SJCRH30 (cell line): Measurements from ENCODE around the gene GPR84. TPM values are rescaled to one million over a fixed set of nuclear protein-coding genes. Genes with fewer than 3 reads are reported as not detected.
A peak's percentile ranks its signal among the peaks of the same experiment; 100 is the strongest.
"Not testable (repeated sequence)": the region's sequence is repeated elsewhere in the genome, so short reads cannot be mapped to it uniquely, and the experiment has no call there.

Source experiments
- DNase-seq, 2 experiments: peaks; one replicate each; pipeline ENCODE4 v3.0.0-alpha.2; 2015 to 2020
- H3K27ac ChIP-seq: fragments of 250-450 bp; sonication (Bioruptor Pico); 2 replicates; pipeline ENCODE4 v1.5.1; 2020; ENCODE audit warnings: mild to moderate bottlenecking, moderate library complexity
- H3K27me3 ChIP-seq: fragments of 250-450 bp; sonication (Bioruptor Pico); 2 replicates; pipeline ENCODE4 v1.5.1; 2020; ENCODE audit warnings: mild to moderate bottlenecking, moderate library complexity
- H3K36me3 ChIP-seq: fragments of 250-450 bp; sonication (Bioruptor Pico); 2 replicates; pipeline ENCODE4 v1.5.1; 2020; ENCODE audit warnings: mild to moderate bottlenecking, moderate library complexity
- H3K4me1 ChIP-seq: fragments of 250-450 bp; sonication (Bioruptor Pico); 2 replicates; pipeline ENCODE4 v1.5.1; 2020; ENCODE audit warnings: mild to moderate bottlenecking, moderate library complexity
- H3K4me3 ChIP-seq: fragments of 250-450 bp; sonication (Bioruptor Pico); 2 replicates; pipeline ENCODE4 v1.5.1; 2020; ENCODE audit warnings: mild to moderate bottlenecking, moderate library complexity
- H3K9me3 ChIP-seq: fragments of 250-450 bp; sonication (Bioruptor Pico); replicated peaks from 2 replicates; pipeline ENCODE4 v1.5.1; 2020; ENCODE audit warnings: mild to moderate bottlenecking, moderate library complexity
- total RNA-seq: library from RNA; depleted of rRNA; stranded (reverse); fragments of >200 nt; shearing (Covaris generic); gene quantifications from 2 replicates; pipeline ENCODE4 v1.2.3, GENCODE V29; 2014

Gene GPR84
- total RNA-seq, 1 experiment from 2014 or later = not detected

DNA sequence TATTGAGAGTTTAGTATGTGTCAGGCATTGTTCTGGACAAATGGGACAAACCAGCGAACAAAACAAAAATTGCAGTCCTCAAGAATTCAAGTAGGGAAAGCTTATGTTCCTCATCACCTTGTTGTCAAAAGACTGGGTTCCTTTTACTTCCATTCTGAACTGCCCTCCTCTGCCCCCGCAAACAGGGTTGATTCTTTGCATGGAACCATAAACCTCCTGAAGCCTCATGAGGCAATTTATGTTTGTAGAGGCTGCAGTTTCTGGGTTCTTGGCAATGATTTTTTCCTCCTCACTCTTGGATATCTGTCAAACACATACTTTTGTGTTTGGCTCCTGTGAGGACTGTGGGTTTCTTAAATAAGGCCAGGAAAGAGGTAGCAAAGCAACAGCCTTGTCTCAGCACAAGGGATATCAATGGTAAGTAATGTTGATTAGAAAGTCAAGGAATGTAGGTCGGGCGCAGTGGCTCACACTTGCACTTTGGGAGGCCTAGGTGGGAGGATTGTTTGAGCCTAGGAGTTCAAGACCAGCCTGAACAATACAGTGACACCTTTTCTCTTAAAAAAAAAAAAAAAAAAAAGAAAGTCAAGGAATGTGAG, 25.5 kb downstream of the GPR84 start:
- H3K27me3 ChIP-seq = no peaks in the 10 kb centered on the region
- H3K4me3 ChIP-seq = no peak overlapping the region
- no peak overlapping the region for H3K27ac ChIP-seq
- peaks cover 17% of the 10 kb centered on the region for H3K36me3 ChIP-seq
- DNase-seq = no peak
- H3K9me3 ChIP-seq = no peaks in the 10 kb centered on the region
- H3K4me1 ChIP-seq = peaks cover 14% of the 10 kb centered on the region

DNA sequence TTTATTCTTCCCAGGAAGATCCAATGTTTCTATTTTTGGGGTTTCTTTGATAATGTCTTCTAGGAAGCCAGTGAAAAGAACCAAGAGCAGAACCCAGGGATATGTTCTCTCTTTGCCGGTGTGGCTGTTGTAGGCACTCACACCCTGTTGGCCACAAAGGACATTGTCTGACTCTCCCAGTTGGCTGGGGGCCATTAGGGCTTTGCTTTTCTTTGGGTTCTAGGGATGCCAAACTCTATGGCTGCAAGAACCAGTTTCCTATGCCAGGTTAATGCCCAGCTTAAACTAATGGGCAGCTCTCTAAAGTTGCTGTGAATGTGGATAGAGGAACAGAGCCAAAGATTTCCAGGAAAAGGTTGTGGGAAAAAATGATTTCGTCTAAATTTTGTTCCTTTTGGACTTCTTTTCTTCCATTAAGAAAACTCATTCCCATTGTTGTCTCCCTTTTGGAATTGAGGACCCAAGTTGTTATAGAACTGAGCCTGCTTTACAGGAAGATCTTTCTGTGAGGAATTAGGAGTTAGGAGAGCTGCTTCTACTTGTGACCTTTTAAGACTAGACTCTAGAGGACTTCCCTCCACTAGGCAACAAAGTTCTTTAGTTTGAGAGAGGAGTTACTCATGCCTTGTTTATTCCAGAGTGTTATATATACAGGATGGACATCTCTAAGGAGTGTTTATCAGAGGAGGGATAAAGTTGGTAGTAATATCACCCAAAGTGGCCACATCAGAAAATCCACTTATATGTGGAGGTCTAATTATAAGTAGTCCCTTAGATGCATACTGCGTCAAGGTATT, 26.2 kb downstream of the GPR84 start:
- no peaks in the 10 kb centered on the region for H3K9me3 ChIP-seq
- no peaks in the 10 kb centered on the region for H3K27me3 ChIP-seq
- peaks cover 9% of the 10 kb centered on the region for H3K36me3 ChIP-seq
- no peak for DNase-seq
- peaks cover 14% of the 10 kb centered on the region for H3K4me1 ChIP-seq
- H3K4me3 ChIP-seq = no peak overlapping the region
- H3K27ac ChIP-seq = no peak overlapping the region

DNA sequence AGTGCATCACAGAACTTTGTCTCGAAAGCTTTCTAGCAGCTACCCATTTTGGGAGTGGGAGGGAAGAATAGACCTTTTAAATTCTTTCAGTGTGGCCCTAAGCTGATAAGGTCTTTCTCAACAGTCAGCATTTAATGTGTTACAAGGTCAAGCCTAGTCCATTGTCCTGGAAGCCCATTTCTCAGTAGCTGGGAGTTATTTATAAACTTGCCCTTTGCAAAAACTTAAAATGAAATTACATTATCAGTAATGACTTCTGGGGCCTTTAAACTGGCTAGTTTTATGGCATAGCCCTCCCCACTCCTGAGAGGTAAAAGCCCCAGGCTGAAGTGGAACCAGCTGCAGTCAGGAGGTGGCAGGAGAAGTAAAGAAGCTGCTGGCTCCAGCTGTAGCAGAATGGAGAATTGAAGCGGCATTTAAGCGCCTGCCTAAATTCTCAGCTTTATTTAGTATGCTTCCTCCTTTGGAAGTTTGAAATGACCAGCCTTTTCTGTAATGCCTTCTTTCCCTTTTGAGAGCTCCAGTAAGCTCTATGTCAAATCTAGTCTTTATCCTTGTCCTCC, 26.9 kb downstream of the GPR84 start:
- Histone ChIP-seq H3K27me3 (no peaks in the 10 kb centered on the region), H3K4me1 (peaks cover 14% of the 10 kb centered on the region), H3K27ac (no peak overlapping the region), H3K9me3 (no peaks in the 10 kb centered on the region), H3K4me3 (no peak overlapping the region), H3K36me3 (peaks cover 4% of the 10 kb centered on the region)
- DNase-seq = no peak

DNA sequence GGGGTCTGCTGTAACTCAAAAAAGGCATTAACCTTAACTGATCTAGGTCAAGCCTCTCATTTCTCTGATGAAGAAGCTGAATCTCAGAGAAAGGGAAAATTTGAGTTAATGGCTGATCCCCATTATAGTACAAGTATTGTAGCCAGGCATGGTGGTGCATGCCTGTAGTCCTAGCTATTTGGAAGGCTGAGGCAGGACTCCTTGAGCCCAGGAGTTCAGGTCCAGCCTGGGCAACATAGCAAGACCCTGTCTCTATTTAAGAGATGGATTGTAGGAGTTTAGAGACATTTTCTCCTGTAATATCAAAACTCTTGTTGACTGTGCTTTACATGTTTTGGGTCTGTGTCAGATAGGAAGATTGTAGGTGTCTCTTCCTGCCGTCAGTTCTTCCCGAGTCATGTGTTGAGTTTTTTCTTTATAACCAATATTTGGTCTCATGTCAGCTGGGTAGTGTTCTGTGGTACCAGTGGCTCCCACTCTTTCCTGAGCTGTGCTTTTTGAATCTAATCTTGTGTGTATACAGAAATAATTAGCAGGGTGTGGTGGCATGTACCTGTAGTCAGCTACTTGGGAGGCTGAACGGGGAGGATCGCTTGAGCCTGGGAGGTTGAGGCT, 30.8 kb downstream of the GPR84 start:
- Histone ChIP-seq H3K27me3 (no peaks in the 10 kb centered on the region), H3K27ac (no peak overlapping the region), H3K9me3 (no peaks in the 10 kb centered on the region), H3K4me3 (no peak overlapping the region), H3K36me3 (peaks cover 9% of the 10 kb centered on the region), H3K4me1 (no peaks in the 10 kb centered on the region; the same call in 1 of the 2 replicates)
- DNase-seq = no peak

DNA sequence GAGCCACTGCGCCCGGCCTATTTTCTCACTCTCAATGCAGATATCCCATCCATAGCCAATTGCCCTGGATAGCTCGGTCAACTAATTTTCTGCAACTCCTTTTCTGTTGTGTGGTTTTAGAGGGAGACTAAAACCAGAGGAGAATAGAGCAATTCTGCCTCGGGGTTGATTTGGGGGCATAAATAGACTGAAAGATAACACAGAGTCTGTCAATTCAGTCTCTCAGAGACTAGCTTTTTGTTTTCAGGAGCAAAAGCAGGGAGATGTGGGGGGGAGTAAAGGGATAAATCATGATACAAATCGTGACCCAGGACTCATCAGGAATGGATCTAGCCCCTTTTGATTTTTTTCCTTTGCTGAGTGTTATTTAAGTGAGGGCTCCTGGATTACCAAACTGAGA, 32.8 kb downstream of the GPR84 start:
- peaks cover 9% of the 10 kb centered on the region for H3K36me3 ChIP-seq
- no peaks in the 10 kb centered on the region for H3K9me3 ChIP-seq
- H3K4me3 ChIP-seq = no peak overlapping the region
- no peak for DNase-seq
- H3K27ac ChIP-seq = no peak overlapping the region
- H3K27me3 ChIP-seq = no peaks in the 10 kb centered on the region
- no peaks in the 10 kb centered on the region; the same call in 1 of the 2 replicates for H3K4me1 ChIP-seq

DNA sequence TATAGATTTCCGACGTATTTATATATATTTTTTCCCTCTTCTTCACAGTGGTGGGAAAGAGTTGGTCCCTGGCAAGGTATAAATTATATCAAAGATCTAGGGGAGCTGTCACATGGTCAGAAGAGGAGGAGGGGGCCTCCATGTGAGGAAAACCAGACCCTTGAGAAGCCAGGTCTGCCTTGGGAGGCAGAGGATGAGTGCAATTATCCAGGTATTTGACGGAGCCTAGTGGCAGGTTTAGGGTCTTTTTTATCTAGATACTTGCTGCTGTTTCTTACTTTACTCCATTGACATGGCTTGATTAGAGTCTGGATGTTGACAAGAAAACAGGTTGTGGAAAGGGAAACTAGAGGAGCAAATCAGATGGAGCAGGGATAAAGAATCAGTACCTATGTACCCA, 33.8 kb downstream of the GPR84 start:
- Histone ChIP-seq H3K4me1 (no peaks in the 10 kb centered on the region; the same call in 1 of the 2 replicates), H3K27me3 (no peaks in the 10 kb centered on the region), H3K9me3 (no peaks in the 10 kb centered on the region), H3K4me3 (no peak overlapping the region), H3K27ac (no peak overlapping the region), H3K36me3 (peaks cover 9% of the 10 kb centered on the region)
- no peak for DNase-seq

DNA sequence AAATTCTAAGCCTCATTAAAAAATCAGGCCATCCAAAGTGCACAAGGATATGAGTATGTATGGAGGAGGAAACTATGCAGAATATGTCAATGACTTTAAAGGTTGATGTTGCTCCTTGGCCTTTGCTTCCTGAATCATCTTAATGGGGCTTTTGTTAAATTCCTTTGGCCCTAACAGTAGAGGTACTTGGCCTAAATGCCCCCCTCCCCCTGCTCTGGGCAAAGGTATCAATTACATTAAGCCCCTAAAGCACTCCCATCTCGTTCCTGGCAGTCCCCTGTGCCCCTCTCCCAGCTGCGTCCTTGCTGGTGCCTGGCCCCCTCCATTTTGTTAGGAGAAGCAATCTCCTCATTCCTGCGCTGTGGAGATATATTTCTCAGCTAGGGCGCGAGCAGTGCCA, 34.5 kb downstream of the GPR84 start:
- peaks cover 9% of the 10 kb centered on the region for H3K36me3 ChIP-seq
- DNase-seq = no peak
- H3K4me1 ChIP-seq = no peaks in the 10 kb centered on the region; the same call in 1 of the 2 replicates
- H3K4me3 ChIP-seq = no peak overlapping the region
- H3K9me3 ChIP-seq = no peaks in the 10 kb centered on the region
- H3K27me3 ChIP-seq = no peaks in the 10 kb centered on the region
- H3K27ac ChIP-seq = no peak overlapping the region

DNA sequence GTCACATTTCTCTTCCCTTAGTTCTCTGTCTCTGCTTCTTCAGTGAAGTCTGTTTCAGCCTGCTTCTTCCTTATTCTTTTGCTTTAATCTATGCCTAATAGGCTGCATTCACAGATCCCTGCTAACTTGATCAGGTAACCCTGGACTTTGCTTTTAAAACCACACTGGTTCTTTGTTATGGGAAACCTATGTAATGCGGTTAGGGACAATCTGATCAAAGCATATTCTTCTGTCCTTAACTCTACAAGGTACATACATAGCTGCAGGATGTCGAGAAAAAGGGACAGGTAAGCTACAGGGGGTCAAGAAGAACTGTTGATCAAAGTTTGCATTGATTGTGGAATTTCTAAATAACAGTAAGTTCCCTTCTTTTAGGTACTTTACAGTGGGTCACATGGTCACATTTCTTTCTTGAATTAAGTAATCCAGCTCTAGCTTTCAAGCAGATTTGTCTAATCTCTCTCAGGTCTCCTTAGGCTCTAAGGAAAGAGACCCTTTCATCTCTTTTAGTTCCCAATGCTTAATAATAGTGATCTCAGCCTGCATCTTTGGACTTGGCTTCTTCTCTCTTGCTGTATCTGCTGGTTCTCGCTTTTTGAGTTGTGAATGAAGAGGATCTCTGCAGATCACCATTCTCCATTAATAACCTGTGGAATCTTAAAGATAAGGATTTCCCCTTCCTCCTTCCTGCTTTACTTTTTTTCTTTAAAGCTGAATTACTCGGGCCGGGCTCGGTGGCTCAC, 35.5 kb downstream of the GPR84 start:
- no peak overlapping the region for H3K27ac ChIP-seq
- H3K9me3 ChIP-seq = no peaks in the 10 kb centered on the region
- no peak overlapping the region for H3K4me3 ChIP-seq
- no peak for DNase-seq
- no peaks in the 10 kb centered on the region; the same call in 1 of the 2 replicates for H3K4me1 ChIP-seq
- no peaks in the 10 kb centered on the region for H3K27me3 ChIP-seq
- H3K36me3 ChIP-seq = peaks cover 9% of the 10 kb centered on the region

DNA sequence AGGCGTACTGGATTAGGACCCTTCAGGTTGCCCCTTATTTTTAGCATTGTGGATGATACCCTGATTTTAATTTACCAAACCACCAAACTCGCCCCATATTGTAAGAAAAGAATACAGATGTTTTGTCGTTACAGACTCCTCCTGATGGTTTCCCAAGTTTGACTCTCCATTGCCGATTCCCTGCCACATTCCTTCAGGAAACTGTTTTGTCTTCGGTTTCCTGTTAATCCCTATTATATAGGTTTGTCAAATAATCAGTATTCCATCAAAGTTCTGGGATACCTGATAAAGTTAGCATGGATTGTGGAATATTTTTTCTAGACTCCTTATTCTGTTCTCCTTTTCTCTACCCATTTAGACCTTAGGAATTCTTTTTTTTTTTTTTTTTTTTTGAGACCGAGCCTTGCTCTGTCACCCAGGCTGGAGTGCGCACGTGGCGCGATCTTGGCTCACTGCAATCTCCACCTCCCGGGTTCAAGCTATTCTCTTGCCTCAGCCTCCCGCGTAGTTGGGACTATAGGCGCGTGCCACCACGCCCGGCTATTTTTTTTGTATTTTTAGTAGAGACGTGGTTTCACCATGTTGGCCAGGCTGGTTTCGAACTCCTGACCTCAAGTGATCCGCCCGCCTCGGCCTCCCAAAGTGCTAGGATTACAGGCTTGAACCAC, 38.7 kb downstream of the GPR84 start:
- H3K4me1 ChIP-seq, H3K27me3 ChIP-seq, H3K9me3 ChIP-seq, DNase-seq, H3K36me3 ChIP-seq: not testable (repeated sequence)
- peak overlapping the region; percentile 73 for H3K4me3 ChIP-seq
- peak overlapping the region; percentile 68 for H3K27ac ChIP-seq

DNA sequence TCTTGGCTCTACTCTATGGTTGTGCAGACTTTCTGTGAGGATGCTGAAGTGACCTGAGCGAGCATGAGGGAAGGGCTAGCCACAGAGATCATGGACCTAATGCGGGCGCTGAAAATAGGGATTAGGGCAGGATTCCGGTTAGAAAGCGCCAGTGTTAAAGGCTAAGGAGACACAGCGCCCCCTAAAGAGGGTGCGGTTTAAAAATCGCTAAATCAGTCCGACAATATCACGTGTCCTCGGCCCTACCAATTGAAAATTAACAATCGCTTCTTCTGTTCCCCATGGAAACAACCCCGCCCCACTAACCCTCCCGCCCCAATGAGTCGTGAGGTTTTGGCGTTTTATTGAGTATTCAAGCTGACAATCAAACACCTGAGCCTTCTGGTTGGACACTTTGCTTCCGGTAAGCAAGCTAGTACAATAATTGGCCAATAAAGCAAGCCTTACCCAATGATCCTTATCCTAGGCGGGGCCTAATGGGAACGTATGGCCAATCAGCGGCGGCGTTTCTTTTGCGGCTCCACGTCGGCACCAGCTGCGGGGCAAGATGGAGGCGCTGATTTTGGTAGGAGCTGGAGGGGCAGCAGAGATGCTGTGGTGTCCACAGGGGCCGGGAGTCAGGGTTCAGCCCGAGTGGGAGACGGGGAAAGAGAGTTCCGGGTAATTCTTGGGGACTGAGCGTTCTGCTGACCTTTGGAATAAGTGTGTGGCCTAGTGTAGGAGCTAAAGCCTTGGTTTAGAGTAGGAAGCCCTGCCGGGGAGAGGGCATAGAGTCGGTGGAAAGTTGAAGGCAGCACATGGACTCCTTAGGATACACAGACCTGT, 39.5 kb downstream of the GPR84 start, which contains the start of gene COPZ1:
TSS of gene COPZ1 (plus strand) at position 515 of the 825 bp plus-strand sequence. CDS start at position 548, 33 bp downstream.
- peaks cover 7% of the 10 kb centered on the region; the same call in 1 of the 2 replicates for H3K36me3 ChIP-seq
- H3K4me1 ChIP-seq = no peaks in the 10 kb centered on the region; the same call in 1 of the 2 replicates

DNA sequence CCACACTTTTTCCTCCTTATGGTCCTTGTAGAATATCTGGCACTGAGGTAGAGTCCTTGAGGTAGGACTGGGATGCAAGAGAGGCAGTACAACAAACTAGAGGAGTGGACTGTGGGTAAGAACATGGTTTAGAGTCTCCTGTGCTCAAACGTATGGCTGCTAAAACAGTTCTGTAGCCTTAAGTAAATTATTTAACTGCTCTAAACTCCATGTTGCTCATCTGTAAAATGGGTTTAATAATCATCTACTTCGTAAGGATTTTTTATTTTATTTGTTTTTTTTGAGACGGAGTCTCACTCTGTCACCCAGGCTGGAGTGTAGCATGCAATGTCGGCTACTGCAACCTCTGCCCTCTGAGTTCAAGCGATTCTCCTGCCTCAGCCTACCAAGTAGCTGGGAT, 42.9 kb downstream of the GPR84 start:
- Histone ChIP-seq H3K27ac (no peak overlapping the region), H3K36me3 (no peaks in the 10 kb centered on the region), H3K9me3 (no peaks in the 10 kb centered on the region)

More for the DNA sequence above, 39.5 kb downstream of the GPR84 start, which contains the start of gene COPZ1:
- Histone ChIP-seq H3K27me3 (no peaks in the 10 kb centered on the region), H3K4me3 (peak within 1 kb of the TSS; percentile 73), H3K27ac (peak within 1 kb of the TSS; percentile 68), H3K9me3 (no peaks in the 10 kb centered on the region)
- peak; percentile 97 to 99 for DNase-seq

More for the DNA sequence above, 42.9 kb downstream of the GPR84 start:
- DNase-seq = no peak
- no peaks in the 10 kb centered on the region for H3K4me1 ChIP-seq
- no peak overlapping the region for H3K4me3 ChIP-seq
- H3K27me3 ChIP-seq = no peaks in the 10 kb centered on the region
